A204.1 (cell line): ENCODE measurements around the gene HTATIP2.
"Not testable (repeated sequence)": the region's sequence is repeated elsewhere in the genome, so short reads cannot be mapped to it uniquely, and the experiment has no call there.

Experiments
- FAIRE-seq: peaks from 2 replicates; lab custom pipeline; 2012; peaks lifted over from hg19 to GRCh38; lab: Jason Lieb, UNC

HTATIP2 gene

GRCh38 chr11:20363500-20364340 lies at the start of gene HTATIP2:
Gene HTATIP2 (plus strand): TSS chr11:20363714. CDS start chr11:20364238, 524 bp downstream.
- FAIRE-seq, result no peak

GRCh38 chr11:20315800-20316199 lies 47.7 kb upstream of the HTATIP2 start:
- FAIRE-seq, result no peak

GRCh38 chr11:20321177-20321576 lies 42.3 kb upstream of the HTATIP2 start:
- no peak for FAIRE-seq

- no peak for FAIRE-seq
Measured at GRCh38 chr11:20327377-20327935, 36.1 kb upstream of the HTATIP2 start.

GRCh38 chr11:20336056-20336455 lies 27.5 kb upstream of the HTATIP2 start:
- no peak for FAIRE-seq

GRCh38 chr11:20337526-20338154 lies 25.9 kb upstream of the HTATIP2 start:
- FAIRE-seq, result peak; percentile 77

GRCh38 chr11:20342347-20343141 lies 21.0 kb upstream of the HTATIP2 start:
- FAIRE-seq, result no peak

GRCh38 chr11:20351136-20351535 lies 12.4 kb upstream of the HTATIP2 start:
- no peak for FAIRE-seq

GRCh38 chr11:20351751-20352262 lies 11.7 kb upstream of the HTATIP2 start:
- FAIRE-seq, result no peak

GRCh38 chr11:20353829-20354434 lies 9.6 kb upstream of the HTATIP2 start:
- peak; percentile 89 for FAIRE-seq

- peak; percentile 90 for FAIRE-seq
Measured at GRCh38 chr11:20355221-20356219, 8.0 kb upstream of the HTATIP2 start.

- FAIRE-seq, result no peak
Measured at GRCh38 chr11:20357150-20357549, 6.4 kb upstream of the HTATIP2 start.

GRCh38 chr11:20360650-20361049 lies 2.9 kb upstream of the HTATIP2 start:
- FAIRE-seq, result no peak

GRCh38 chr11:20362481-20362880 lies 1.0 kb upstream of the HTATIP2 start:
- FAIRE-seq, result no peak

- FAIRE-seq, result no peak
Measured at GRCh38 chr11:20363149-20363499, 390 bp upstream of the HTATIP2 start.

- FAIRE-seq, result no peak
Measured at GRCh38 chr11:20364341-20364792, 853 bp downstream of the HTATIP2 start.

- FAIRE-seq, result not testable (repeated sequence)
Measured at GRCh38 chr11:20365465-20365864, 2.0 kb downstream of the HTATIP2 start.

- peak; percentile 96 for FAIRE-seq
Measured at GRCh38 chr11:20367313-20367948, 3.9 kb downstream of the HTATIP2 start.

GRCh38 chr11:20368438-20368837 lies 4.9 kb downstream of the HTATIP2 start:
- no peak for FAIRE-seq

GRCh38 chr11:20369826-20370225 lies 6.3 kb downstream of the HTATIP2 start:
- FAIRE-seq, result no peak
